Neuronal stem cell (in vitro differentiated cells): ENCODE data around the gene RPP30.
A peak's percentile ranks its signal among the peaks of the same experiment; 100 is the strongest.

ENCODE experiments used
- DNase-seq: peaks from one replicate; pipeline ENCODE4 v3.0.0-alpha.2; 2013; ENCODE audit warnings: low spot score
- H2AFZ ChIP-seq: one replicate; pipeline ENCODE4 v1.6.1; 2013; ENCODE audit warnings: mild to moderate bottlenecking, low read length, inconsistent platforms
- H2AK5ac ChIP-seq: 2 replicates; pipeline ENCODE4 v1.6.1; 2013; ENCODE audit warnings: low read depth, mild to moderate bottlenecking, inconsistent platforms, low read length, moderate library complexity, mixed read lengths
- H2BK120ac ChIP-seq: 2 replicates; pipeline ENCODE4 v1.6.1; 2013; ENCODE audit warnings: low read depth, mild to moderate bottlenecking, inconsistent platforms, low read length, moderate library complexity, mixed read lengths
- H2BK12ac ChIP-seq: one replicate; pipeline ENCODE4 v1.6.1; 2013; ENCODE audit warnings: low read length, inconsistent platforms
- H2BK15ac ChIP-seq: 2 replicates; pipeline ENCODE4 v1.6.1; 2013; ENCODE audit warnings: mild to moderate bottlenecking, low read length, inconsistent platforms, mixed read lengths
- H2BK5ac ChIP-seq: one replicate; pipeline ENCODE4 v1.6.1; 2013; ENCODE audit warnings: inconsistent platforms, mild to moderate bottlenecking, low read length, moderate library complexity
- H3K14ac ChIP-seq: one replicate; pipeline ENCODE4 v1.6.1; 2013; ENCODE audit warnings: low read length, inconsistent platforms
- H3K18ac ChIP-seq: 2 replicates; pipeline ENCODE4 v1.6.1; 2013; ENCODE audit warnings: low read length, inconsistent platforms
- H3K23ac ChIP-seq: 2 replicates; pipeline ENCODE4 v1.6.1; 2013; ENCODE audit warnings: low read depth, mild to moderate bottlenecking, mixed read lengths, low read length, inconsistent platforms; ENCODE audit not compliant: poor library complexity
- H3K27ac ChIP-seq: replicated peaks from 3 replicates; pipeline ENCODE4 v1.5.1; 2013; ENCODE audit warnings: low read length, inconsistent platforms
- H3K27me3 ChIP-seq, 3 experiments: 2 replicates each; pipeline ENCODE4 v1.6.1; 2013; ENCODE audit warnings: low read length in 3 of 3, mild to moderate bottlenecking in 2 of 3, inconsistent platforms in 1 of 3, low read depth in 1 of 3, mixed read lengths in 1 of 3, moderate library complexity in 1 of 3; ENCODE audit not compliant: control insufficient read depth in 3 of 3, insufficient read depth in 3 of 3
- H3K36me3 ChIP-seq, 2 donors: replicated peaks in 1 of 2; 2 replicates each; pipeline ENCODE4 v1.6.1; 2013; ENCODE audit warnings: low read length in 2 of 2; ENCODE audit not compliant: control insufficient read depth in 2 of 2, insufficient read depth in 2 of 2
- H3K4ac ChIP-seq: 2 replicates; pipeline ENCODE4 v1.6.1; 2013; ENCODE audit warnings: inconsistent platforms, mild to moderate bottlenecking, low read length, moderate library complexity
- H3K4me1 ChIP-seq, 2 donors: 1 replicate in 1 of 2; 2 replicates in 1 of 2; pipeline ENCODE4 v1.6.1; 2013; ENCODE audit warnings: low read length in 2 of 2, low read depth in 1 of 2; ENCODE audit not compliant: control insufficient read depth in 2 of 2, insufficient read depth in 1 of 2
- H3K4me2 ChIP-seq: one replicate; pipeline ENCODE4 v1.6.1; 2013; ENCODE audit warnings: mild to moderate bottlenecking, low read length, inconsistent platforms; ENCODE audit not compliant: insufficient read depth, poor library complexity, severe bottlenecking
- H3K4me3 ChIP-seq, 2 donors: 2 replicates each; pipeline ENCODE4 v1.5.1; 2013; ENCODE audit warnings: low read length in 2 of 2, mild to moderate bottlenecking in 2 of 2, inconsistent platforms in 1 of 2, moderate library complexity in 1 of 2
- H3K79me1 ChIP-seq: one replicate; pipeline ENCODE4 v1.6.1; 2013; ENCODE audit warnings: low read depth, mild to moderate bottlenecking, inconsistent platforms, low read length, moderate library complexity
- H3K9ac ChIP-seq: one replicate; pipeline ENCODE4 v1.6.1; 2013; ENCODE audit warnings: mild to moderate bottlenecking, low read depth, low read length, inconsistent platforms; ENCODE audit not compliant: poor library complexity
- H3K9me3 ChIP-seq, 2 donors: replicated peaks in 1 of 2; 2 replicates each; pipeline versions ENCODE3 to v1.6.1; 2013; ENCODE audit warnings: low read length in 2 of 2, mild to moderate bottlenecking in 2 of 2, inconsistent platforms in 1 of 2, low read depth in 1 of 2, mixed read lengths in 1 of 2, moderate library complexity in 1 of 2; ENCODE audit not compliant: control insufficient read depth in 2 of 2, insufficient read depth in 1 of 2
- H4K8ac ChIP-seq: one replicate; pipeline ENCODE4 v1.6.1; 2013; ENCODE audit warnings: low read depth, mild to moderate bottlenecking, inconsistent platforms, low read length, moderate library complexity
- H4K91ac ChIP-seq: one replicate; pipeline ENCODE4 v1.6.1; 2013; ENCODE audit warnings: low read length, low read depth, mild to moderate bottlenecking, inconsistent platforms; ENCODE audit not compliant: poor library complexity
- WGBS, 2 donors: extraction: QIAGEN DNeasy Blood & Tissue Kit; methylation state at CpG; one replicate each; pipeline ENCODE4 v1.1.7; 2013; ENCODE audit warnings: missing lambda C conversion rate in 2 of 2, mixed read lengths in 1 of 2; ENCODE audit not compliant: insufficient read length in 2 of 2, insufficient replicate concordance in 1 of 2; ENCODE audit errors: extremely low coverage in 2 of 2; 5-methylcytosine and 5-hydroxymethylcytosine counted together

The RPP30 gene

DNA sequence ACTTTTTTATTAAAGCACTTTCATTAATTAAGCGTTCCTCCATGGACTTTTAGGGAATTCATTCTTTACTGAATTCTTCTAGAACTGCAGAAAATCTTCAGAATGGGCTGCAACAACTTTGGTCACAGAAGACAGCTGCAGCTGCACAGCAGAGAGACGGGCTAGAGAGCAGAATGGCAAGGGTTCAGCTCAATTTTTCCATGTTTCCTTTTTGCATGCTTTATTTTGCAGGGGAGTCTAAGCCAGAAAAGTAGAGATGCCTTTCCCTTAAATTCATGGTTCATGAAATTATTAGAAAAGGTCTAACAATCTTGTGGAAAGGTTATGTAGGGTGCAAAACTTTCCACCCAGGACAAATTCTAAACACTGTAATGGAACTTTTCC is 64.5 kb downstream of the RPP30 start:
- Histone ChIP-seq H2BK15ac (no peak overlapping the region), H3K9ac (no peak overlapping the region), H3K4ac (no peak overlapping the region), H3K23ac (no peak overlapping the region), H4K8ac (no peak overlapping the region), H3K27ac (no peak overlapping the region), H3K36me3 (no peaks in the 10 kb centered on the region), H3K14ac (no peak overlapping the region), H3K4me1 (peaks cover 11 to 13% of the 10 kb centered on the region in 2 donors), H2BK120ac (no peak overlapping the region), H2AK5ac (no peak overlapping the region), H3K18ac (no peak overlapping the region), H4K91ac (no peak overlapping the region), H3K9me3 (no peaks in the 10 kb centered on the region), H3K79me1 (no peaks in the 10 kb centered on the region), H3K27me3 (no peaks in the 10 kb centered on the region), H2BK12ac (no peak overlapping the region), H2BK5ac (no peak overlapping the region), H3K4me3 (no peak overlapping the region), H2AFZ (no peak overlapping the region), H3K4me2 (no peak overlapping the region)
- no CpG with 5 or more reads among the region's 2 CpGs for WGBS, 2 donors
- DNase-seq = no peak

DNA sequence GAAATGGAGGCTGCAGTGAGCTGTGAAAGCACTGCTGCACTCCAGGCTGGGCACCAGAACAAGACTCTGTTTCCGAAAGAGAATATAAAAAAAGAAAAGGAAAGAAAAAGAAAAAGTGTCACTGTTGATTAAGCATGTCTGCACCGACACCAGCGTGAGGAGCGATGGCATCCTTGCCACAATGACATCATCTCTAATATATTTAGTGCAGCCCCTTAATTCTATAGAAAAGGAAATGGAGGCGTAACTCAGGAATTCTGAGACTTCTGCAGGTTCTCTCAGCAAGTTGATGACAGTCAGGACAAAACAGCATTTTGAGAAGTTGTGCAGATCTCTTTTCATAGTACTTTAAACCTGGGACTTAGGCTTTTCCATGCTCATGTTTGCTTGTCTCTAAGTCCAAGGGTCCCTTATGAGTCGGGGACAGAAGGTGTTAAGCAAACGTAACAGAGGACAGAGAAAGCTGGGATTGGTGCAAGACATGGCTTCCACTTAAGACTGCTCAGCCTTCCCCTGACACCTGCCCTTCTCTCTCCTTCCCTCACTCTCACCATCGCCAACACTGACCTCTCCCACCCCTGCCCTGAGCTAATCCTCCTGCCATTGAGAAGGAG is 66.0 kb downstream of the RPP30 start:
- H3K9me3 ChIP-seq = no peaks in the 10 kb centered on the region

DNA sequence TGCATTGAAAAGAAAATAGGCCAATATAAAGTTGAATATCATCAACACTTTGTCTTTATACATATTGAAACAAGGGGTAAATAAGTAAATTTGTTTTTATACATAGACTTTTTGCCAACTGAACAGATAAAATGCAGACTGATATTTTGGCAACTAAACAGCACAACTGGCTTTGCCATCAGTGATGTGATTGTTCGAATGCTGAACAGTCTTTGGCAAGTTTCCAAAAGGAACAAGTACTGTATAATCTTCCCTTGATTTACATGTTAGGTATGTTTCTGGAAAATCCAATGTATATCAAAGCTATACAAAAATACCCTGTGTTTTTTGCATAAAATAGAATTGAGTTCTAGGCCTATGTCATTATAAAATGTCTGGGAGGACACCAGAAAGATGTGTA is 67.3 kb downstream of the RPP30 start:
- Histone ChIP-seq H3K18ac (no peak overlapping the region), H3K9me3 (no peaks in the 10 kb centered on the region), H3K23ac (no peak overlapping the region), H2AFZ (no peak overlapping the region), H3K14ac (no peak overlapping the region), H3K4ac (no peak overlapping the region), H4K8ac (no peak overlapping the region), H3K27me3 (no peaks in the 10 kb centered on the region), H3K4me1 (peaks cover 9% of the 10 kb centered on the region in 2 donors), H3K27ac (no peak overlapping the region), H3K9ac (no peak overlapping the region), H2BK15ac (no peak overlapping the region), H2BK5ac (no peak overlapping the region), H3K4me3 (no peak overlapping the region), H4K91ac (no peak overlapping the region), H3K79me1 (no peaks in the 10 kb centered on the region), H3K36me3 (no peaks in the 10 kb centered on the region), H2BK120ac (no peak overlapping the region), H2BK12ac (no peak overlapping the region), H3K4me2 (no peak overlapping the region), H2AK5ac (no peak overlapping the region)
- no CpG with 5 or more reads among the region's 1 CpG for WGBS, 2 donors
- DNase-seq = no peak

More for the DNA sequence above, 66.0 kb downstream of the RPP30 start:
- Histone ChIP-seq H2BK5ac (no peak overlapping the region), H3K9ac (no peak overlapping the region), H3K14ac (no peak overlapping the region), H2BK120ac (no peak overlapping the region), H3K79me1 (no peaks in the 10 kb centered on the region), H3K36me3 (no peaks in the 10 kb centered on the region), H2BK15ac (no peak overlapping the region), H3K4ac (no peak overlapping the region), H2AK5ac (no peak overlapping the region), H4K8ac (no peak overlapping the region), H2AFZ (peak overlapping the region; percentile 18), H3K23ac (no peak overlapping the region), H3K27me3 (no peaks in the 10 kb centered on the region), H3K4me2 (no peak overlapping the region), H3K18ac (no peak overlapping the region), H3K4me1 (peaks cover 9% of the 10 kb centered on the region in 2 donors), H2BK12ac (peak overlapping the region; percentile 43), H3K4me3 (no peak overlapping the region), H3K27ac (no peak overlapping the region), H4K91ac (no peak overlapping the region)
- no peak for DNase-seq
- no CpG with 5 or more reads among the region's 8 CpGs for WGBS, 2 donors

DNA sequence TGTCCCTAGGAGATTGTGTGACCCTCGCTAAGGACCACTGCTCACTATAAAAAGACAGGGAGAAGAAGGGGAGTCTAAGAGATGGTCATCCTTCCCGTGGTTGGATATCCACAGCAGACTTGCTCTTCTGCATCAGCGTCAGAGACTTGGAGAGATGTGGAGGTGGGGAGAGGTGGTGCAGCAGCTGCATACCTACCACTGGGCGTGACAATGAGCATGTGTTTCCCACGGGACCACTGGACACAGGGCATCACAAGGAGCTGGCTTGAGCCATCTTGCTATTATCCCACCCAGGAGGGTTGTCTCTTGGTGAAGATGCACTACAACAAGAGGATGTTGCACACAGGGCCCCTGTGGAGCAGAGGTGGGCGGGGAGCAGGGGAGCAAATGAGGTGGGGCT is 67.9 kb downstream of the RPP30 start:
- H3K4me2 ChIP-seq = no peak overlapping the region
- H3K9me3 ChIP-seq = no peaks in the 10 kb centered on the region
- no peak for DNase-seq
- no peak overlapping the region for H3K14ac ChIP-seq
- no peaks in the 10 kb centered on the region for H3K36me3 ChIP-seq
- no peak overlapping the region for H2AFZ ChIP-seq
- no peak overlapping the region for H3K23ac ChIP-seq
- no peak overlapping the region for H3K4ac ChIP-seq
- H3K4me1 ChIP-seq = peaks cover 9% of the 10 kb centered on the region in 2 donors
- no peak overlapping the region for H2BK12ac ChIP-seq
- no CpG with 5 or more reads among the region's 6 CpGs for WGBS, 2 donors
- no peak overlapping the region for H3K18ac ChIP-seq
- no peak overlapping the region for H4K91ac ChIP-seq
- H4K8ac ChIP-seq = no peak overlapping the region
- no peak overlapping the region for H2BK120ac ChIP-seq
- no peak overlapping the region for H2AK5ac ChIP-seq
- H3K27me3 ChIP-seq = no peaks in the 10 kb centered on the region
- H3K4me3 ChIP-seq = no peak overlapping the region
- no peak overlapping the region for H2BK15ac ChIP-seq
- no peak overlapping the region for H3K9ac ChIP-seq
- H3K79me1 ChIP-seq = no peaks in the 10 kb centered on the region
- no peak overlapping the region for H3K27ac ChIP-seq
- no peak overlapping the region for H2BK5ac ChIP-seq
